DLD1 (cell line): Measurements from ENCODE around the gene NNT.
"Not testable (repeated sequence)": the region's sequence is repeated elsewhere in the genome, so short reads cannot be mapped to it uniquely, and the experiment has no call there.

Experiments
- in situ Hi-C: cut with HindIII; loops from 2 replicates; pipeline ENCODE4 v1.10.0; 2017; ENCODE audit warnings: low sequenced_read_pairs

NNT gene

GRCh38 chr5:43663916-43664315 is 60.9 kb downstream of the NNT start:
- in situ Hi-C loops, result no loop called here

GRCh38 chr5:43664501-43665040 is 61.6 kb downstream of the NNT start:
- in situ Hi-C loops, result no loop called here

GRCh38 chr5:43665749-43666148 is 62.8 kb downstream of the NNT start:
- in situ Hi-C loops, result not testable (repeated sequence)

GRCh38 chr5:43666728-43667127 is 63.7 kb downstream of the NNT start:
- in situ Hi-C loops, result not testable (repeated sequence)

- in situ Hi-C loops, result not testable (repeated sequence)
These were observed 64.4 kb downstream of the NNT start for GRCh38 chr5:43667379-43667778.

GRCh38 chr5:43674536-43674935 is 71.6 kb downstream of the NNT start:
- in situ Hi-C loops, result no loop called here

GRCh38 chr5:43675357-43675756 is 72.4 kb downstream of the NNT start:
- in situ Hi-C loops, result no loop called here

GRCh38 chr5:43676083-43676840 is 73.3 kb downstream of the NNT start:
- in situ Hi-C loops, result no loop called here

GRCh38 chr5:43677253-43677652 is 74.3 kb downstream of the NNT start:
- in situ Hi-C loops, result no loop called here

- in situ Hi-C loops, result no loop called here
These were observed 76.2 kb downstream of the NNT start for GRCh38 chr5:43679214-43679613.

- in situ Hi-C loops, result no loop called here
These were observed 77.3 kb downstream of the NNT start for GRCh38 chr5:43680286-43680685.

- in situ Hi-C loops, result no loop called here
These were observed 81.0 kb downstream of the NNT start for GRCh38 chr5:43683884-43684471.

GRCh38 chr5:43685252-43685950 is 82.4 kb downstream of the NNT start:
- in situ Hi-C loops, result no loop called here

GRCh38 chr5:43687275-43687674 is 84.3 kb downstream of the NNT start:
- in situ Hi-C loops, result no loop called here

GRCh38 chr5:43691275-43691674 is 88.3 kb downstream of the NNT start:
- in situ Hi-C loops, result no loop called here

- in situ Hi-C loops, result no loop called here
These were observed 88.9 kb downstream of the NNT start for GRCh38 chr5:43691893-43692292.

GRCh38 chr5:43693411-43693810 is 90.4 kb downstream of the NNT start:
- in situ Hi-C loops, result no loop called here

- in situ Hi-C loops, result no loop called here
These were observed 91.0 kb downstream of the NNT start for GRCh38 chr5:43694027-43694426.

GRCh38 chr5:43696444-43696843 is 93.5 kb downstream of the NNT start:
- in situ Hi-C loops, result not testable (repeated sequence)

GRCh38 chr5:43699910-43700309 is 96.9 kb downstream of the NNT start:
- in situ Hi-C loops, result no loop called here

GRCh38 chr5:43700601-43701000 is 97.6 kb downstream of the NNT start:
- in situ Hi-C loops, result no loop called here

GRCh38 chr5:43701227-43701626 is 98.2 kb downstream of the NNT start:
- in situ Hi-C loops, result no loop called here
